Sciatic nerve (tissue), 2 donors: Measurements from ENCODE around the gene HPCAL1. TPM values are rescaled to one million over a fixed set of nuclear protein-coding genes. Genes with fewer than 3 reads are reported as not detected.

Experiments
- ATAC-seq: fragments of 200-7000 bp; cut with Tn5 transposase; one replicate; pipeline ENCODE4 v1.9.1; 2020; ENCODE audit warnings: mild to moderate bottlenecking, moderate library complexity
- DNase-seq: peaks from one replicate; pipeline ENCODE4 v3.0.0-alpha.2; 2020; ENCODE audit warnings: low spot score
- intact Hi-C: fragments of 100-400 bp; cut with DNase I; formaldehyde crosslinking; loops from one replicate; pipeline ENCODE4 v1.14.2; 2022
- total RNA-seq: library from RNA; stranded (reverse); fragmentation: NEBNext Ultra II Directional; extraction: Animal tissue kit (Norgen Biotek cat#: 25700); gene quantifications from one replicate; pipeline ENCODE4 v1.2.1, GENCODE V29; 2021
- donor health status: DM: no; HTN: no; CAD: no.
- donor health status: DM: no; HTN: no; CAD: no.

Gene HPCAL1
- total RNA-seq, 1 donor from 2014 or later, result 31.7 TPM

- ATAC-seq (no peak), DNase-seq (no peak)
These were observed 38.5 kb downstream of the HPCAL1 start for GRCh38 chr2:10341193-10341592.

DNA sequence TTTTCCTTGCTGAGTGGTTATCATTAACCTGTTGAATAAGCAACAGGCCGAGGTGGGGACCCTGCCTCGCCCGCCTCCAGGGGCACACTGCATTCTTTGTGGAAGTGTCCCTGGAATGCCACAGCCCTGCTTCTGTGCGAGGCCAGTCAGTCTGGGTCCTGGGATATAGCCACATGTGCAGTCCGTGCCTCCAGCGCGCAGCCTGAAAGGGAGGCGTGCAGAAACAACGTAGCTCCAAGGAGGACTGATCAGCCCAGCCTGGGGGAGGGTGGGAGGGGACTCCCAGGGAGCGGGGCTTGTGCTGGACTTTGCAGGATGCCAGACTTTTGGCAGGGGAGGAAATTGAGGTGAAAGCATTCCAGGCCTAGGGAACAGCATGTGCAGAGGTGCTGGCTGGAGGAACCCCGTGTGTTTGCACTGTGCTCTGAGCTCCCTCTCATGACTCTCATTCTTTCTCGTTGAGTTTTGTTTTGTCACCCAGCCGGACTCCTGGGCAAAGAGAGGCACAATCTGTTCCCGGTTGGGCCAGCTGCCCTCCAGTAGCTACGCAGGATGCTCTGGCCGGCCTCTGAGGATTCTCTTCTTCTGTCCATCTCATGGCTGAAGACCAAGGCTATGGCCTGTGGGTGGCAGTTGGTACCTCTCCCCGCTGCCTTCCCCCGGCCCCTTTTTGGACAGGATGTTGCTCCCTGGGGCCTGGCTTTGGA is 39.7 kb downstream of the HPCAL1 start:
- ATAC-seq (no peak), DNase-seq (no peak)
- intact Hi-C loops, result no loop called here

More at GRCh38 chr2:10341193-10341592, 38.5 kb downstream of the HPCAL1 start:
- intact Hi-C loops, result no loop called here

- ATAC-seq (no peak), DNase-seq (no peak)
- intact Hi-C loops, result no loop called here
These were observed 40.5 kb downstream of the HPCAL1 start for GRCh38 chr2:10343191-10343590.

- intact Hi-C loops, result no loop called here
- DNase-seq, result no peak
These were observed 41.0 kb downstream of the HPCAL1 start for GRCh38 chr2:10343658-10344057.

DNA sequence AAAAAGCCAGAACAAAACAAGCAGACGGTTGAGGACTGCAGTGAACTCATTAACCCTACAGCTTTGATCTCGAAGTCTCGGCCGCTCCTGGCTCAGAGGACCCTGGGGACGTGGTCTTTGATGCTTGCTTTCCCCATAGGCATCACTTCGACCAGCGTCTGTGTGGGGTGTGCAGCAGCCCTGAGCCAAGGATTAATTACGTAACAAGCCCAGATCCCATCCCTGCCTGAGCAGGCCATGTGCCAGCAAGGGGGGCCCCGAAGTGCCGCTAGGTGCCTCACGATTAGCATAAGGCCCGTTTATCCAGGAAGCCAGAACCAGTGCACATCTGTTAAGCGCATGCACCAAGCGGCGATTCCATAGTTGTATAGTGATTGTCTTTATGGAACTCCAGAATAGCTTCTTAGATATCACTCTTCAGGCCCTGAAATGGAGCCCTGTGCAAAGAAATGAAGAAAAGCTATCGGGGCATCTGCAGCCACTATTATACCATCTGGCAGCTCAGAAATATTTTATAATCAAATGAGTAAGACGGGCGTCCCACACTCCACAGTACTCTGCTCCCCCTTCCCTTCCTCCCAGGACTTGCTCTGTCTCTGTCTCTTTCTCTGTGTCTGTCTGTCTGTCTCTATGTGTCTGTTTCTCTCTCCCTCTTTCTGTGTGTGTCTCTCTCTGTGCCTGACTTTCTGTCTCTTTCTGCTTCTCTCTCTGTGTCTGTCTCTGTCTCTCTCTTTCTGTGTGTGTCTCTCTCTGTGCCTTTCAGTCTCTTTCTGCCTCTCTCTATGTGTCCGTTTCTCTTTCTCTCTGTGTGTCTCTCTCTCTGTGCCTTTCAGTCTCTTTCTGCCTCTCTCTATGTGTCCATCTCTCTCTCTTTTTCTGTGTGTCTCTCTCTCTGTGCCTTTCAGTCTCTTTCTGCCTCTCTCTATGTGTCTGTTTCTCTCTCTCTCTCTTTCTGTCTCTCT is 41.7 kb downstream of the HPCAL1 start:
- ATAC-seq, result peak; percentile 52
- DNase-seq, result no peak
- intact Hi-C loops, result no loop called here

More at GRCh38 chr2:10343658-10344057, 41.0 kb downstream of the HPCAL1 start:
- ATAC-seq, result no peak

GRCh38 chr2:10345126-10345525 is 42.4 kb downstream of the HPCAL1 start:
- intact Hi-C loops, result no loop called here
- ATAC-seq (no peak), DNase-seq (no peak)

GRCh38 chr2:10345813-10346212 is 43.1 kb downstream of the HPCAL1 start:
- ATAC-seq, result no peak
- intact Hi-C loops, result no loop called here
- DNase-seq, result no peak

- intact Hi-C loops, result no loop called here
- ATAC-seq, result no peak
- no peak for DNase-seq
These were observed 44.3 kb downstream of the HPCAL1 start for GRCh38 chr2:10346929-10347561.

GRCh38 chr2:10347562-10347948 is 44.9 kb downstream of the HPCAL1 start:
- no peak for DNase-seq
- intact Hi-C loops, result no loop called here
- no peak for ATAC-seq

DNA sequence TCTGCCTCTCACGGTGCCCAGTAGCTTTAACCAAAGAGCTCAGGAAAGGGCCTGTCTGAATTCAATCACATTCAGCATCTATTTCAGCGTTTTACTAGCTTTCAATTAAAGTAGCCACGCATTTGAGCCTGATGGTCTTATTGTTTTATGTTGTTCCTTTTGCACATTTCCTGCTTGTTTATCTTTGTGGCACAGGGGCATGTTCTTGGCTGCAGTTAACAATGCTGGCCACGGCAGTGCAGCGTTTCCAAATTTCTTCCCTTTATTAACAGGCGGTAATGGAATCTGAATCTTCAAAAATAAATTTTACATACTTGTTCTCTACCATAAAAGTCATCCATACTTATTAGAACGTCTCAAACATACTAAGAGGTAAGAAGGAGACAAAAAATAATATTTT is 46.2 kb downstream of the HPCAL1 start:
- intact Hi-C loops, result no loop called here
- ATAC-seq (no peak), DNase-seq (no peak)

DNA sequence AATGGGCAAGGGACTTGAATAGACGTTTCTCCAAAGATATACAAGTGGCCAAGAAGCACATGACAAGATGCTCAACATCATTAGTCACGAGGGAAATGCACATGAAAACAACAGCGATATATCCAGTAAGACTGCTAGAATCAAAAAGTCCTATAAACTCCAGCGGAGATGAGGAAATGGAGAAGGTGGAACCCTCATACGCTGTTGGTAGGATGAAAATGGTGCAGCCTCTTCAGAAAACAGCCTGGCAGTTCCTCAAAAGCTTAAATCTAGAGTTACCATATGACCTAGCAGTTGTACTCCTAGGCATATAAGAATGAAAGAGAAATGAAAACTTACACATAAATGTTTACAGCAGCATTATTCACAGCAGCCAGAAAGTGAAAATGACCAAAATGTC is 48.1 kb downstream of the HPCAL1 start:
- intact Hi-C loops, result no loop called here
- DNase-seq, result no peak
- ATAC-seq, result no peak

DNA sequence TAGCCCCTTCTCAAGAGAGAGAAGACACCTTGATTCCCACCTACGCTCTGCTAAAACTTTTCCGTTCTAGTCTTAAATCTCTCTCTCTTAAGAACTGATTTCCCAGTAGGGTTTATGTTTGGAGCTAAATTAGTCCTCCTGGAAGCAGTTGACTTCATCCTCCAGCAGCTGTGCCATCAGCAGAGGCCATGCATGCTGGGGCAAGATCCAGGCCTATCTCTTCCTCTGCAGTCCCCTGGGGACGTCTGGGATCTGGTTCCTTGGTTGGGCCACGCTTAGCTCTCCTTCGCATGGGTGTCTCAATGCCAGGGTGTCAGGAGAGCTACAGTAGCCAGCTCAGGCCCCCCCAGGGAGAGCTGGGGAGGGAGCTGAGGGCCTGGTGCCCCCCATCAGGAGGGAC is 49.7 kb downstream of the HPCAL1 start:
- ATAC-seq (no peak), DNase-seq (no peak)
- intact Hi-C loops, result no loop called here

- ATAC-seq (no peak), DNase-seq (no peak)
These were observed 50.3 kb downstream of the HPCAL1 start for GRCh38 chr2:10352972-10353371.

DNA sequence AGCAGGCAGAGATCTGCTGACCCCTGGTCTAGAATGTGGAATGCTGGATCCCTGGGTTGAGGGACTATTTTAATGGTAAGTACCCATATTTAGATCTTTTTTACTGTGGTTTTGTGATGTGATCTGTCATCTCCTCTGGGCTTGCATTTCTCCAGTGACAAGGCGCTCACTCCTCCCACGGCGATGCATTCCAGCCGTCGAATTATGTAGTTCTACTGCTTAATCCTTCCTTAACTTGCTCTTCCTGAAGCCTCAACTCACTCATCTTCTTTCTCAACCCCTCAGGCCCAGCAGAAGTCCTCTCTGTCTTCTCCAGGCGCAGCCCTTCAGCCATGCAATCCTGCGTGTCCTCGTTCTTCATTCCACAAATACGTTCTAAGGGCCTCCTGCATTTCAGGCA is 51.2 kb downstream of the HPCAL1 start:
- no peak for ATAC-seq
- intact Hi-C loops, result no loop called here
- no peak for DNase-seq

More at GRCh38 chr2:10352972-10353371, 50.3 kb downstream of the HPCAL1 start:
- intact Hi-C loops, result no loop called here

GRCh38 chr2:10354399-10354798 is 51.7 kb downstream of the HPCAL1 start:
- DNase-seq (no peak), ATAC-seq (no peak)
- intact Hi-C loops, result no loop called here

DNA sequence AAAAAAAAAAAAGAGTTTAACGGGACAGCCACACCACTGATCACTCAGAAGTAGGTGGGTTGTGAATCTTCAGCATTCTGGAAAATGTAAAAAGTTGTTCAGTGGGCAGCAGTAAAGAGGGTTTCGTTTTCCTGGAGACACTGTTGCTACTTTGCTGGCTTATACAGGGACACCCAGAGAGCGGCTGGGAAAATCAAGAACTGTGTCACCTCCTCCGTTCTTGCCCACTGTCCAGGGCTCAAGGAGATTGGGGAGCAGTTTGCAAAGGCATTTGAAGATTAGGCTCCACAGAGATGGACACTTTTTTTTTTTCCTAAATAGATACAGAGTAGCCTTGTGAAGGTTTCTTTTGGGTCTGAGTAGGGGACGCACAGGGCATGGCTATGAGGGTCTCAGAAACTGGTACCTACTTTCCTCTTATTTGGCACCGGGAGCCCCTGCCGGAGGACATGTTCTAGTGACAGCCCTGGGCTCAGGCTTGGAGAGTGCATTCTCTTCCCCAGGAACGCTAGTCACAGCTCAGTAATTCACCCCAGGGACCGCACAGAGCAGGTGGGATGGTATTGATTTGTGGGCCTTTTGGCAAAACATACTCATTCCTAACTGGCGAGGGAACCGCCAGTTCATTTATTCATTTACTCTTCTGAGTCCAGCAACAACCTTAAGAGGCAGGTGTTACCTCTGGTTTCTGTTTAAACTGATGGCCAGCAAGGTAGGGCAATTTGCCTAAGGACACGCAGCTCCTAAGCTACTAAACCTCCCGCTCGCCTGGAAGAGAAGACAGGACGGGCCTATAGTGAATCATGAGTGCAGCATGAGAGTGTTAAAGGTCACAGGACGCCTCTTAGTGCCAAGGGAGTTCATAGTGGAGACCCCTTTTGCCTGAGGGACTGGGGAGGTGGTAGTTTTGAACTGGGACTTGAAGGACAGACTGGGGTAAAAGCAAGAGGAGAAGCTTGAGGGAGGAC is 53.1 kb downstream of the HPCAL1 start:
- DNase-seq (no peak), ATAC-seq (no peak)
- intact Hi-C loops, result no loop called here

GRCh38 chr2:10356439-10356811 is 53.7 kb downstream of the HPCAL1 start:
- intact Hi-C loops, result no loop called here
- ATAC-seq (no peak), DNase-seq (no peak)
